Suprapubic skin (tissue), 4 donors: ENCODE measurements around the gene OR1E2. TPM values are rescaled to one million over a fixed set of nuclear protein-coding genes. Genes with fewer than 3 reads are reported as not detected.

Experiments used
- DNase-seq, 2 donors: peaks; one replicate each; pipeline ENCODE4 v3.0.0-alpha.2; 2019; ENCODE audit warnings: low spot score in 2 of 2
- H3K27ac ChIP-seq: fragments of 200-600 bp; sonication (generic); one replicate; pipeline ENCODE4 v1.5.1; 2019
- H3K27me3 ChIP-seq: fragments of 200-600 bp; sonication (generic); one replicate; pipeline ENCODE4 v1.5.1; 2019
- H3K36me3 ChIP-seq: fragments of 200-600 bp; sonication (generic); one replicate; pipeline ENCODE4 v1.5.1; 2019
- H3K4me1 ChIP-seq: fragments of 200-600 bp; sonication (generic); one replicate; pipeline ENCODE4 v1.5.1; 2019
- H3K4me3 ChIP-seq: fragments of 200-600 bp; sonication (generic); one replicate; pipeline ENCODE4 v1.5.1; 2019; ENCODE audit warnings: mild to moderate bottlenecking
- H3K9me3 ChIP-seq: fragments of 200-600 bp; sonication (generic); one replicate; pipeline ENCODE4 v1.5.1; 2019
- EP300 ChIP-seq: sonication (generic); formaldehyde crosslinking; IDR thresholded peaks from one replicate; pipeline ENCODE4 v1.6.1; 2017; ENCODE audit warnings: antibody characterized with exemption
- POLR2A ChIP-seq, 2 donors: fragments of 450-650 bp; IDR thresholded peaks; one replicate each; pipeline ENCODE4 v1.6.1; 2017; ENCODE audit warnings: antibody characterized with exemption in 2 of 2, mild to moderate bottlenecking in 2 of 2, moderate library complexity in 2 of 2
- POLR2AphosphoS5 ChIP-seq, 3 donors: sonication (generic); formaldehyde crosslinking; IDR thresholded peaks; one replicate each; pipeline ENCODE4 v1.6.1; 2017; ENCODE audit warnings: antibody characterized with exemption in 3 of 3
- WGBS: methylation state at CpG from one replicate; pipeline ENCODE4 v1.1.5; 2018; 5-methylcytosine and 5-hydroxymethylcytosine counted together
- total RNA-seq, 4 donors: library from RNA; depleted of rRNA; stranded (reverse); fragments of >200 nt; gene quantifications; one replicate each; pipeline ENCODE4 v1.1.0, GENCODE V29; 2016
- TF ChIP-seq, protein P1 (sequence below), 2 donors: fragments of 200-600 bp in 1 of 2; fragments of 450-650 bp in 1 of 2; sonication (generic) in 1 of 2; IDR thresholded peaks; one replicate each; pipeline ENCODE4 v1.5.1; 2016 to 2019; ENCODE audit warnings: antibody characterized with exemption in 2 of 2, mild to moderate bottlenecking in 1 of 2, moderate library complexity in 1 of 2

OR1E2 gene, protein sequence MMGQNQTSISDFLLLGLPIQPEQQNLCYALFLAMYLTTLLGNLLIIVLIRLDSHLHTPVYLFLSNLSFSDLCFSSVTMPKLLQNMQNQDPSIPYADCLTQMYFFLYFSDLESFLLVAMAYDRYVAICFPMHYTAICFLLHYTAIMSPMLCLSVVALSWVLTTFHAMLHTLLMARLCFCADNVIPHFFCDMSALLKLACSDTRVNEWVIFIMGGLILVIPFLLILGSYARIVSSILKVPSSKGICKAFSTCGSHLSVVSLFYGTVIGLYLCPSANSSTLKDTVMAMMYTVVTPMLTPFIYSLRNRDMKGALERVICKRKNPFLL
- total RNA-seq = 1 to 10 TPM in 1 of 4 donors, not detected in 3; 2.1 TPM

GRCh38 chr17:3433741-3434140, at the start of gene OR1E2:
TSS of gene OR1E2 (minus strand) at chr17:3433841. CDS start at chr17:3433841, 0 bp downstream.
- Histone ChIP-seq H3K4me3 (no peak within 1 kb of the TSS), H3K9me3 (no peaks in the 10 kb centered on the region), H3K27ac (no peak within 1 kb of the TSS), H3K4me1 (no peaks in the 10 kb centered on the region), H3K36me3 (no peaks in the 10 kb centered on the region), H3K27me3 (no peaks in the 10 kb centered on the region)
- no peak for DNase-seq
- TF ChIP-seq EP300 (no peak), POLR2AphosphoS5 (IDR thresholded peaks at IDR 0.05) (no peak), POLR2A (IDR thresholded peaks at IDR 0.05) (no peak)
- TF ChIP-seq, protein P1, sequence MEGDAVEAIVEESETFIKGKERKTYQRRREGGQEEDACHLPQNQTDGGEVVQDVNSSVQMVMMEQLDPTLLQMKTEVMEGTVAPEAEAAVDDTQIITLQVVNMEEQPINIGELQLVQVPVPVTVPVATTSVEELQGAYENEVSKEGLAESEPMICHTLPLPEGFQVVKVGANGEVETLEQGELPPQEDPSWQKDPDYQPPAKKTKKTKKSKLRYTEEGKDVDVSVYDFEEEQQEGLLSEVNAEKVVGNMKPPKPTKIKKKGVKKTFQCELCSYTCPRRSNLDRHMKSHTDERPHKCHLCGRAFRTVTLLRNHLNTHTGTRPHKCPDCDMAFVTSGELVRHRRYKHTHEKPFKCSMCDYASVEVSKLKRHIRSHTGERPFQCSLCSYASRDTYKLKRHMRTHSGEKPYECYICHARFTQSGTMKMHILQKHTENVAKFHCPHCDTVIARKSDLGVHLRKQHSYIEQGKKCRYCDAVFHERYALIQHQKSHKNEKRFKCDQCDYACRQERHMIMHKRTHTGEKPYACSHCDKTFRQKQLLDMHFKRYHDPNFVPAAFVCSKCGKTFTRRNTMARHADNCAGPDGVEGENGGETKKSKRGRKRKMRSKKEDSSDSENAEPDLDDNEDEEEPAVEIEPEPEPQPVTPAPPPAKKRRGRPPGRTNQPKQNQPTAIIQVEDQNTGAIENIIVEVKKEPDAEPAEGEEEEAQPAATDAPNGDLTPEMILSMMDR (IDR thresholded peaks at IDR 0.05) = no peak
- WGBS = 73% methylated on average over 3 of the region's 3 CpGs

DNA sequence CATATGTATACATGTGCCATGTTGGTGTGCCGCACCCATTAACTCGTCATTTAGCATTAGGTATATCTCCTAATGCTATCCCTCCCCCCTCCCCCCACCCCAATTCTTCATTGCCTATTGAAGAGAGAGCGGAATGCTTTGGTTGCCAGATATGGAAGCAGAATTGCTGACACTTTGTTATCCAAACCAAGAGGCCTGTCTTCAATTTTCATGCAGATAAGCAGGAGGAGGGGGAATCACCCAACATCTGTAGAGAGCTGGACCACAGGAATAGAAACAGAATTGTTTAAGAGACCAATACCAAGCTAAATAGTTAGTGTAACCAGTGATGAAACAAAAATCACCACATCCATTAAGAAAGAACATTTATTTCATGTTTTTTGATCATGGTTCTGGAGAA, 49.2 kb upstream of the OR1E2 start:
- Histone ChIP-seq H3K27ac (no peak overlapping the region), H3K4me1 (no peaks in the 10 kb centered on the region), H3K4me3 (no peak overlapping the region), H3K27me3 (no peaks in the 10 kb centered on the region), H3K36me3 (no peaks in the 10 kb centered on the region), H3K9me3 (no peaks in the 10 kb centered on the region)
- no peak for DNase-seq
- WGBS = 82% methylated on average over 3 of the region's 3 CpGs
- TF ChIP-seq POLR2A (IDR thresholded peaks at IDR 0.05) (no peak), POLR2AphosphoS5 (IDR thresholded peaks at IDR 0.05) (no peak), EP300 (no peak)
- TF ChIP-seq, protein P1 (IDR thresholded peaks at IDR 0.05) = no peak

DNA sequence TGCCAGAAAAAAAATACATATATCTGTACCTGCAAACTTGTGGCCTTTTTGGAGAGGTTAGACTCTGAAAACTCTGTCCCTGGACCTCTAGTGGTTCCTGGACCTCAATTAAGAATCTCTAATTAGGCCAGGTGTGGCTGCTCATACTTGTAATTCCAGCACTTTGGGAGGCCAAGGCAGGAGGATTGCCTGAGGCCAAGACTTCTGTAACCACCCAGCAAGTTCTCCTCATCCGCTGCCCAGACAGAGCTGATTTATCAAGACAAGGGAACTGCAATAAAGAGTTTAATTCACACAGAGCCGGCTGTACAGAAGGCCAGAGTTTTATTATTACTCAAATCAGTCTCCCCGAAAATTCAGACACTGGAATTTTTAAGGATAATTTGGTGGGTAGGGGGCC, 46.3 kb upstream of the OR1E2 start:
- no peak overlapping the region for H3K4me3 ChIP-seq
- H3K36me3 ChIP-seq = no peaks in the 10 kb centered on the region
- 55% methylated on average over 3 of the region's 3 CpGs for WGBS
- no peak for DNase-seq
- H3K27me3 ChIP-seq = no peaks in the 10 kb centered on the region
- no peak overlapping the region for H3K27ac ChIP-seq
- H3K9me3 ChIP-seq = no peaks in the 10 kb centered on the region
- TF ChIP-seq POLR2AphosphoS5 (IDR thresholded peaks at IDR 0.05) (no peak), EP300 (no peak)
- TF ChIP-seq, protein P1 (IDR thresholded peaks at IDR 0.05) = no peak
- peaks cover 8% of the 10 kb centered on the region for H3K4me1 ChIP-seq

GRCh38 chr17:3475812-3476610, 42.4 kb upstream of the OR1E2 start, which contains the start of gene ASPA:
TSS of gene ASPA (plus strand) at chr17:3475997. CDS start at chr17:3476160, 163 bp downstream.
- H3K4me1 ChIP-seq = peaks cover 15% of the 10 kb centered on the region
- peak within 1 kb of the TSS; percentile 42 for H3K4me3 ChIP-seq
- no peaks in the 10 kb centered on the region for H3K27me3 ChIP-seq
- WGBS = 29% methylated on average over 7 of the region's 7 CpGs
- peak within 1 kb of the TSS; percentile 71 for H3K27ac ChIP-seq
- H3K36me3 ChIP-seq = no peaks in the 10 kb centered on the region
- H3K9me3 ChIP-seq = no peaks in the 10 kb centered on the region
- DNase-seq = no peak
- TF ChIP-seq POLR2A (IDR thresholded peaks at IDR 0.05) (no peak), EP300 (no peak), POLR2AphosphoS5 (IDR thresholded peaks at IDR 0.05) (no peak)
- TF ChIP-seq, protein P1 (IDR thresholded peaks at IDR 0.05) = no peak

GRCh38 chr17:3475251-3475685, 41.6 kb upstream of the OR1E2 start:
- peaks cover 15% of the 10 kb centered on the region for H3K4me1 ChIP-seq
- H3K4me3 ChIP-seq = peak overlapping the region; percentile 42
- no peaks in the 10 kb centered on the region for H3K9me3 ChIP-seq
- H3K27ac ChIP-seq = peak overlapping the region; percentile 71
- TF ChIP-seq POLR2AphosphoS5 (IDR thresholded peaks at IDR 0.05) = no peak
- TF ChIP-seq, protein P1 (IDR thresholded peaks at IDR 0.05) = no peak
- TF ChIP-seq EP300 = no peak
- TF ChIP-seq POLR2A (IDR thresholded peaks at IDR 0.05) = no peak
- no peak for DNase-seq
- WGBS = 51% methylated on average over 4 of the region's 4 CpGs
- no peaks in the 10 kb centered on the region for H3K36me3 ChIP-seq
- no peaks in the 10 kb centered on the region for H3K27me3 ChIP-seq
